GM12801 (cell line): ENCODE measurements around the gene RANBP9.

ENCODE experiments used
- CTCF ChIP-seq: IDR thresholded peaks from one replicate; pipeline ENCODE4 v1.5.1; 2011; ENCODE audit warnings: control low read depth; ENCODE audit not compliant: insufficient read length; ENCODE audit errors: extremely low read depth

The RANBP9 gene

GRCh38 chr6:13711733-13712598, at the start of gene RANBP9:
Gene RANBP9 (minus strand): TSS chr6:13711835. CDS start chr6:13711505, 330 bp downstream.
- TF ChIP-seq CTCF = no peak

GRCh38 chr6:13760307-13761304, 49.0 kb upstream of the RANBP9 start:
- TF ChIP-seq CTCF = no peak

GRCh38 chr6:13759025-13759424, 47.4 kb upstream of the RANBP9 start:
- TF ChIP-seq CTCF = no peak

- TF ChIP-seq CTCF = no peak
These were observed 43.0 kb upstream of the RANBP9 start for GRCh38 chr6:13754644-13755043.

- TF ChIP-seq CTCF = no peak
These were observed 32.1 kb upstream of the RANBP9 start for GRCh38 chr6:13743736-13744127.

GRCh38 chr6:13742961-13743735, 31.5 kb upstream of the RANBP9 start:
- no peak for TF ChIP-seq CTCF
